Measurements from ENCODE around the gene TLE1.
"Not testable (repeated sequence)": the region's sequence is repeated elsewhere in the genome, so short reads cannot be mapped to it uniquely, and the experiment has no call there.

Gene TLE1

DNA sequence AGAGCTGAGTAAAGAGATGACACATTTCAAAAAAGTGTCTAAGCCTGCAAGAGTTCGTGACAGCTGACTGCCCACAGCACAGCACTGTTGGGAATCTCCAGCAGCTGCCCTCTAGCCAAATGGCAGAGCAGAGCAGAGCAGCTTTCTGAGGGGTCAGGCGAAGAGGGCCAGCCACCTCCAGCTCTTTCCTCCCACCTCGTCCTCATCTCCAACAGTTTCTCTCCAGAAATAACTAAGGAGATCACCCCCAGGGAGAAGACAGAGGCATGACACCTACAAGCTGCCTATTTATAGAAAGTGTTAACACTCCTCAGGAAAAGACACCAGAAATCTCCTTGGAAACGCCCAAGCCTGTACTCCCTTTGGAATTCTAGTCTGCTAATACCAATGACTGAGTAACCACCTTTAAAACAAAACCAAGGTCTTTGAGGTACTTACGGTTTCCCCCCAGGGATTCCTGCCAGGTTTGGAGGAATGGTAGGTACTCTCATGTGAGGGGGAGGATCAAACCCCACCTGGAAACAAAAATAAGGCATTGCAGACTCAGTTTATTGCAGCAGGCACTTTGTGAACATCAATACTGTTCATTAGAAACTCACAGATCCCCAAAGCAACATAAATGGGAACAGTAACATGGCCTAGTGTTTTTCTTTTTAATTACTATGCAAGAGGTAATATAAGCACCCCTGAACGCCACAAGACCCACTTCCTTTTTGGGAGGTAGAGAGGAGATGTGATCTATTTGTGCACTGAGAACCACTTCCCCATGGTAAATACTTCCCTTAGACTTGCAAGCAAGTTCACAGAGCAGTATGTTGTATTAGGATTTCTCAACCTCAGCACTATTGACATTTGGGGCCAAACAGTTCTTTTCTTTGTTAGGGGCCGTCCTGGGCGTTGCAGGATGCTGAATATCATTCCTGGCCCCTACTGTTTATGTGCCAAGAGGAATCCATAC is 79.3 kb downstream of the TLE1 start:
- Histone ChIP-seq H3K27me3 (ENCODE audit: control insufficient read depth, insufficient read depth, low read length) (no peaks in the 10 kb centered on the region), H3K36me3 (ENCODE audit: control insufficient read depth, insufficient read depth, low read length) (peaks cover 13% of the 10 kb centered on the region), H3K27ac (ENCODE audit: low read depth, low read length) (peak overlapping the region; percentile 4), H3K4me1 (ENCODE audit: control insufficient read depth, insufficient read depth, low read length) (peaks cover 20% of the 10 kb centered on the region), H3K9ac (ENCODE audit: low read length) (no peak overlapping the region), H3K4me3 (ENCODE audit: low read length) (no peak overlapping the region)

DNA sequence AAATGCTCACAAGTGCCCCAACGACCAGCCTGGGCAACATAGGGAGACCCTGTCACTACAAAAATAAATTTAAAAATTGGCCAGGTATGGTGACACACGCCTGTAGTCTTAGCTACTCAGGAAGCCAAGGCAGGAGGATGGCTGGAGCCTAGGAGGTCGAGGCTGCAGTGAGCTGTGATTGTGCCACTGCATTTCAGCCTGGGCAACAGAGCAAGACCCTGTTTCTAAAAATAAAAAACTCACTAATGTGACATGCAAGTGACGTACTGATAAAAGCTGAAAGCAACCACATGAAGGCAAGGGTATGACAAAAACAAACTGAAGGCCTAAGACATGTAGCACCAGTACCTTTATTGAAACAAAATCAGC is 81.1 kb downstream of the TLE1 start:
- no peak overlapping the region for H3K27ac ChIP-seq (ENCODE audit: low read depth, low read length)
- H3K4me1 ChIP-seq (ENCODE audit: control insufficient read depth, insufficient read depth, low read length): peaks cover 12% of the 10 kb centered on the region
- H3K27me3 ChIP-seq (ENCODE audit: control insufficient read depth, insufficient read depth, low read length): no peaks in the 10 kb centered on the region
- peaks cover 13% of the 10 kb centered on the region for H3K36me3 ChIP-seq (ENCODE audit: control insufficient read depth, insufficient read depth, low read length)
- H3K9ac ChIP-seq (ENCODE audit: low read length): no peak overlapping the region
- no peak overlapping the region for H3K4me3 ChIP-seq (ENCODE audit: low read length)

GRCh38 chr9:81607593-81608288 is 81.6 kb downstream of the TLE1 start:
- Histone ChIP-seq H3K4me1 (ENCODE audit: control insufficient read depth, insufficient read depth, low read length) (peaks cover 10% of the 10 kb centered on the region), H3K27ac (ENCODE audit: low read depth, low read length) (no peak overlapping the region), H3K36me3 (ENCODE audit: control insufficient read depth, insufficient read depth, low read length) (peaks cover 13% of the 10 kb centered on the region), H3K27me3 (ENCODE audit: control insufficient read depth, insufficient read depth, low read length) (no peaks in the 10 kb centered on the region), H3K4me3 (ENCODE audit: low read length) (no peak overlapping the region), H3K9ac (ENCODE audit: low read length) (no peak overlapping the region)

GRCh38 chr9:81606261-81606660 is 83.1 kb downstream of the TLE1 start:
- H3K4me3 ChIP-seq (ENCODE audit: low read length); H3K36me3 ChIP-seq (ENCODE audit: control insufficient read depth, insufficient read depth, low read length); H3K27ac ChIP-seq (ENCODE audit: low read depth, low read length); H3K27me3 ChIP-seq (ENCODE audit: control insufficient read depth, insufficient read depth, low read length); H3K9ac ChIP-seq (ENCODE audit: low read length): not testable (repeated sequence)
- H3K4me1 ChIP-seq (ENCODE audit: control insufficient read depth, insufficient read depth, low read length): peaks cover 14% of the 10 kb centered on the region

DNA sequence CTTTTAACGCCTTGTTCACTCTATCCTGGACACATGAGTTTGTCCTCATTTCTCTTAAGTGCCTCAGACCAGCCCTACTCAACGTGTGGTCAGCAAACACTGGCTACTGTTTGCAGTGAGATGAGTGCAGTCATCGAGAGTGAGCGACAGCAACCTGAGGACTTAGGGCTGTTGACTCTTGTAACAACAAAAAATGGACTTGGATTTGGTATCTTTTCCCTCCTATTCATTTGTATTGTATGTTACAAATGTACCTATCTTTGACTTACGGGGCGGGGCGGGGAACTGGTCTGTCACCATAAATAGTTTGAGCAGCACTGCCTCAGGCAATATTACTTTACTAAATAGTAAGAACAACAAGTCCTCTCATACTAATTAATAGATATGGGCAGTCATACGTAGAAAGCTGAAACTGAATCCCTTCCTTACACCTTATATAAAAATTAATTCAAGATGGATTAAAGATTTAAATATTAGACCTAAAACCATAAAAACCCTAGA is 84.1 kb downstream of the TLE1 start:
- Histone ChIP-seq H3K4me1 (ENCODE audit: control insufficient read depth, insufficient read depth, low read length) (peaks cover 15% of the 10 kb centered on the region), H3K27ac (ENCODE audit: low read depth, low read length) (no peak overlapping the region), H3K9ac (ENCODE audit: low read length) (no peak overlapping the region), H3K36me3 (ENCODE audit: control insufficient read depth, insufficient read depth, low read length) (peaks cover under 1% of the 10 kb centered on the region), H3K4me3 (ENCODE audit: low read length) (no peak overlapping the region), H3K27me3 (ENCODE audit: control insufficient read depth, insufficient read depth, low read length) (no peaks in the 10 kb centered on the region)

GRCh38 chr9:81604306-81605169 is 84.8 kb downstream of the TLE1 start:
- Histone ChIP-seq H3K36me3 (ENCODE audit: control insufficient read depth, insufficient read depth, low read length) (no peaks in the 10 kb centered on the region), H3K9ac (ENCODE audit: low read length) (no peak overlapping the region), H3K27me3 (ENCODE audit: control insufficient read depth, insufficient read depth, low read length) (no peaks in the 10 kb centered on the region), H3K4me3 (ENCODE audit: low read length) (no peak overlapping the region), H3K4me1 (ENCODE audit: control insufficient read depth, insufficient read depth, low read length) (peaks cover 13% of the 10 kb centered on the region), H3K27ac (ENCODE audit: low read depth, low read length) (no peak overlapping the region)

DNA sequence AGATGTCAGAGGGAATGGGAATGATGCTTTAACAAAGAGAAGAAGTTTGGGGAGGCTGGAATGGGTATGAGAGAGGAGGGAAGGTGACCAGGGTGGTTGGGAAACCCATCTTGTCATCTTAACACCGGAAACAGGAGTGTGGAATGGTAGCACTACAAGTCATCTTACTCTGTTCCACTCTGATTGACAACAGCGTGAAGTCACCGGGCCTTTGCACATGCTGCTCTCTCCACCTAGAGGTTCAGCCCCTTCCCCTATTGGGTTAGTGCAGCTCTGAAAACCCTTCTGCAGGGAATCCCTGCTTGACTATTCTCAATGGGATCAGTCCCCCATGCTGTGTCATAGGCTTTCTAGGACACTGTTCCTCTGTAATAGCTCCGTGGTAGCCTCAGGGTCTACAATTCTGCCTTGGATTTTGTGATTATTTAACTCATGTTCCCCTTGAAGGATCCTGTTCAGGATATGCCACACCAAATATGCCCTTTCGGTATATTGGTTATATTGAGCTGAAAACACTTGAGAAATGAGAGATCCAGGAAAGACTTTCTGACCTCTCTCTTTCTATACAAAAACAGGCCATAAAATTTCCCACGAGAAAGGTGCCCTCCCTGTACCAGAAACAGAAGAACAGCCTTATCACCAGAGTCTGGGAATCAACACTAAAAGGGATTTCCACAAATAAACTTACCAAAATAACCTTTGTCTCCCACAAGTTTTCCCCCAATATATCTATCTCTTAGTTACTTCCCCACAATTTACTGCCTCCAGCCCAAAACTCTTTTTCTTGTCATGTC is 86.3 kb downstream of the TLE1 start:
- H3K27me3 ChIP-seq (ENCODE audit: control insufficient read depth, insufficient read depth, low read length): no peaks in the 10 kb centered on the region
- H3K27ac ChIP-seq (ENCODE audit: low read depth, low read length): no peak overlapping the region
- no peak overlapping the region for H3K4me3 ChIP-seq (ENCODE audit: low read length)
- peaks cover 12% of the 10 kb centered on the region for H3K4me1 ChIP-seq (ENCODE audit: control insufficient read depth, insufficient read depth, low read length)
- no peaks in the 10 kb centered on the region for H3K36me3 ChIP-seq (ENCODE audit: control insufficient read depth, insufficient read depth, low read length)
- H3K9ac ChIP-seq (ENCODE audit: low read length): no peak overlapping the region

- Histone ChIP-seq H3K27me3 (ENCODE audit: control insufficient read depth, insufficient read depth, low read length) (no peaks in the 10 kb centered on the region), H3K4me1 (ENCODE audit: control insufficient read depth, insufficient read depth, low read length) (peaks cover 12% of the 10 kb centered on the region), H3K4me3 (ENCODE audit: low read length) (no peak overlapping the region), H3K9ac (ENCODE audit: low read length) (no peak overlapping the region), H3K27ac (ENCODE audit: low read depth, low read length) (no peak overlapping the region), H3K36me3 (ENCODE audit: control insufficient read depth, insufficient read depth, low read length) (no peaks in the 10 kb centered on the region)
Observed at GRCh38 chr9:81601639-81602623, 87.4 kb downstream of the TLE1 start.

DNA sequence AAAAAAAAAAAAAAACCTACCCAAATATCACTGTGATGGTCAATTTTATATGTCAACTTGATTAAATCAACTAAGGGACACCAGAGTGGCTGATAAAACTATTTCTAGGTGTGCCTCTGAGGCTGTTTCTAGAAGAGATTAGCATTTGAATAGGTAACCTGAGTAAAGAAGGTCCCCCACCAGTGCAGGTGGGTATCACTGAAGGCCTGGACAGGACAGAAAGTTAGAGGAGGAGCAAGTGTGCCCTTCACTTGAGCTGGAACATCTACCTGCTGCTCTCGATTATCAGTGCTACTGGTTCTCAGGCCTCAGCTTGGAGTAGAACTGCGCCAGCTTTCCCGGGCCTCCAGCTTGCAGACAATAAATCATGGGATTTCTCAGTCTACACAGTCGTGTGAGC is 88.7 kb downstream of the TLE1 start:
- Histone ChIP-seq H3K27ac (ENCODE audit: low read depth, low read length) (no peak overlapping the region), H3K27me3 (ENCODE audit: control insufficient read depth, insufficient read depth, low read length) (no peaks in the 10 kb centered on the region), H3K4me1 (ENCODE audit: control insufficient read depth, insufficient read depth, low read length) (peaks cover 12% of the 10 kb centered on the region), H3K36me3 (ENCODE audit: control insufficient read depth, insufficient read depth, low read length) (no peaks in the 10 kb centered on the region), H3K4me3 (ENCODE audit: low read length) (no peak overlapping the region), H3K9ac (ENCODE audit: low read length) (no peak overlapping the region)

DNA sequence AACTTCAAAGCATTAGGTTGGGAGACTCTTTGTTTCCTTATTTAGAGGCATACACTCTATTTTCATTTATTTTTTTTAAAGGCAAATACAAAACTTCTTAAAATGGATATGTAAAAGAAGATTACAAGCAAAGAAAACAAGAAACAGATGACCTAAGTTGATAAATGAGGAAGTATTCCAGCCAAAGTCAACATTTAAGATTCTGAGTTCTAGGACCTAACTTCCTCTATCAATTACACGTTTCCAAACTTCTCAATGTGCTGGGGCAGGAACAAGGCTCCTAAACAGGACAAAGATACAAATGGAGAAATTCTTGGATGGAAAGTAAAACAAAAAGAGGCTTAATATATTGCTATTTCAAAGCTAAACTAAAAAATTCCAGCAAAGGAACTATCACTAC is 89.5 kb downstream of the TLE1 start:
- H3K4me1 ChIP-seq (ENCODE audit: control insufficient read depth, insufficient read depth, low read length): peaks cover 12% of the 10 kb centered on the region
- no peak overlapping the region for H3K9ac ChIP-seq (ENCODE audit: low read length)
- no peaks in the 10 kb centered on the region for H3K36me3 ChIP-seq (ENCODE audit: control insufficient read depth, insufficient read depth, low read length)
- no peaks in the 10 kb centered on the region for H3K27me3 ChIP-seq (ENCODE audit: control insufficient read depth, insufficient read depth, low read length)
- no peak overlapping the region for H3K27ac ChIP-seq (ENCODE audit: low read depth, low read length)
- H3K4me3 ChIP-seq (ENCODE audit: low read length): no peak overlapping the region

DNA sequence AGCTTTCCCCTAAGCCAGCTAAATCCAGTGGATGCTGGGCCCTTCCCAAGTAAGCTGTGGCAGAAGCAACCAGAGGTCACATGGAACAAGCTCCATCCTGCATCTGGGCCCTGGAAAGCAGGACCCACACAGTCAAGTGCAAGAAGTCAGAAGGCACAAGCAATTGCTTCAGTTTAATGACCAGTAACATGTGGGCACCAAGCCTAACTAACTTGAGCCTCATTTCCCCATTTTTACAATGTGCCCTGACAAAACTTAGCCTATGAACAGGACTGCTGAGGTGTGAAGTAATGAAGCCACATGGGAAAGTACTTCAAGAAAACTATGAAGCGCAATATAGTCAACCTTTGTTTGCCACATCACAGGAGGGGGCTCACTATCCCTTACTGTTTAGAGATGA is 90.5 kb downstream of the TLE1 start:
- Histone ChIP-seq H3K4me3 (ENCODE audit: low read length) (no peak overlapping the region), H3K27ac (ENCODE audit: low read depth, low read length) (no peak overlapping the region), H3K4me1 (ENCODE audit: control insufficient read depth, insufficient read depth, low read length) (peaks cover 12% of the 10 kb centered on the region), H3K9ac (ENCODE audit: low read length) (no peak overlapping the region), H3K36me3 (ENCODE audit: control insufficient read depth, insufficient read depth, low read length) (no peaks in the 10 kb centered on the region), H3K27me3 (ENCODE audit: control insufficient read depth, insufficient read depth, low read length) (no peaks in the 10 kb centered on the region)
